SJSA1 (cell line): ENCODE measurements around the gene NUP37. TPM values are rescaled to one million over a fixed set of nuclear protein-coding genes. Genes with fewer than 3 reads are reported as not detected.

Source experiments
- DNase-seq, 2 experiments: peaks; one replicate each; pipeline ENCODE4 v3.0.0-alpha.2; 2015 to 2020; ENCODE audit warnings: low spot score in 2 of 2, low read depth in 1 of 2
- H3K27ac ChIP-seq: fragments of 250-450 bp; sonication (Bioruptor Pico); 2 replicates; pipeline ENCODE4 v1.5.1; 2020; ENCODE audit warnings: mild to moderate bottlenecking, moderate library complexity
- H3K27me3 ChIP-seq: fragments of 250-450 bp; sonication (Bioruptor Pico); replicated peaks from 2 replicates; pipeline ENCODE4 v1.5.1; 2020; ENCODE audit warnings: mild to moderate bottlenecking, moderate library complexity
- H3K36me3 ChIP-seq: fragments of 250-450 bp; sonication (Bioruptor Pico); 2 replicates; pipeline ENCODE4 v1.5.1; 2020; ENCODE audit warnings: mild to moderate bottlenecking
- H3K4me1 ChIP-seq: fragments of 250-450 bp; sonication (Bioruptor Pico); replicated peaks from 2 replicates; pipeline ENCODE4 v1.6.1; 2021; ENCODE audit warnings: mild to moderate bottlenecking
- H3K4me3 ChIP-seq: fragments of 250-450 bp; sonication (Bioruptor Pico); 2 replicates; pipeline ENCODE4 v1.5.1; 2020; ENCODE audit warnings: mild to moderate bottlenecking
- H3K9me3 ChIP-seq: fragments of 250-450 bp; sonication (Bioruptor Pico); replicated peaks from 2 replicates; pipeline ENCODE4 v1.5.1; 2020; ENCODE audit warnings: mild to moderate bottlenecking
- total RNA-seq: library from RNA; depleted of rRNA; stranded (reverse); fragments of >200 nt; shearing (Covaris generic); gene quantifications from 2 replicates; pipeline ENCODE4 v1.2.3, GENCODE V29; 2014

Gene NUP37
- total RNA-seq, 1 experiment from 2014 or later: 85.3 TPM

DNA sequence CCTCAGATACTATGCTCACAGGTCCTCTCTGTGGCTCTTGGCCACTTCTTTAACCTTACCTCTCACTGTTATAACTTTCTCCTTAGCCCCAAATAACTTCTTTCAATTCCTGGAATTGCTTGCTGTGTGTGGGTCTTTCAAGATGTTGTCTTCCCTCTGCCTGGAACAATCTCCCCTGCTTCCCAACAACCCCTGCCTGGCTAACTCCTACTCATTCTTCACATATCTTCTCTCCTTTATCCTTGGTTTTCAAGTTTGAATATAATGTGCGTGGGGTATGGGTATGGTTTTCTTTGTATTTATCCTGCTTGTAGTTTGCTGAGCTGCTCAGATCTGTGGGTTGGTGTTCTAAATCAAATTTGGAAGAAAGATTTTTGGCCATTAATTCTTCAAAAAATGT lies 55.4 kb downstream of the NUP37 start:
- Histone ChIP-seq H3K36me3 (peaks cover 8% of the 10 kb centered on the region; the same call in 1 of the 2 replicates), H3K27ac (no peak overlapping the region), H3K9me3 (no peaks in the 10 kb centered on the region), H3K27me3 (no peaks in the 10 kb centered on the region), H3K4me1 (peaks cover 9% of the 10 kb centered on the region), H3K4me3 (no peak overlapping the region)
- DNase-seq: no peak

DNA sequence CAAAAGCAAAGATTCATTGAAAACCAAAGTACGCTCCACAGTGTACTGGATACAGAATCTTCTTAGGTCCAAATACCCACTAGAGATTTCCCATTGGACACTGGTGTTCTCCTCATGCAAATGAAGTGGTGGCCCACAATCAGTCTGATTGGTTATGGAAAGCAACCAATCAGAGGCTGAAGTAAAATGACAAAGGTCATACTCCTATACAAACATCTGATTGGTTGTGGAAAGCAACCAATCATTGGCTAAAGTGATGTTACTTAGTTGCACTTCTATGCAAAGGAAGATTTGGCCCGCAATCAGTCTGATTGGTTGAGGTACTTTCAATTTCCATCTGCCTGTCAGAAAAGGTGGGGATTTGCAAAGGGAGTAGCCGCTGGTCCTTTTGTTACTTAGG lies 56.8 kb downstream of the NUP37 start:
- peaks cover 17% of the 10 kb centered on the region for H3K36me3 ChIP-seq
- no peak overlapping the region for H3K4me3 ChIP-seq
- DNase-seq: no peak
- H3K27ac ChIP-seq: no peak overlapping the region
- no peaks in the 10 kb centered on the region for H3K9me3 ChIP-seq
- peaks cover 9% of the 10 kb centered on the region for H3K4me1 ChIP-seq
- H3K27me3 ChIP-seq: no peaks in the 10 kb centered on the region

DNA sequence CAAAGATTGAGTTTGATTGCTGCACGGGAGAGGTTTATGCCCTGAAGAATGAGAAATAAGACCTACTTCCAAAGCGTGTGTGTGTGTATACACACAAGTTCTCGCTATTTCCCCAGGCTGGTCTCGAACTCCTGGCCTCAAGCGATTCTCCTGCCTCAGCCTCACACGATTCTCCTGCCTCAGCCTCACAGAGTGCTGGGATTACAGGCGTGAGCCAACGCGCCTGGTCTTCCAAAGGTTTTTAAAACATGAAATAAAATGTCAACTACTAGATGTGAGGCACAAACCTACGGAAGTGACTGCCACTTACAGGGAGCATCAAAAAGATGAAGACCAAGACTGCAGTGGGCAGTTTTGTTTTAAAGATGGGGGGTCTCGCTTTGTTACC lies 57.5 kb downstream of the NUP37 start:
- H3K4me1 ChIP-seq: peaks cover 9% of the 10 kb centered on the region
- no peak overlapping the region; the same call in 1 of the 2 replicates for H3K27ac ChIP-seq
- H3K27me3 ChIP-seq: no peaks in the 10 kb centered on the region
- H3K9me3 ChIP-seq: no peaks in the 10 kb centered on the region
- DNase-seq: no peak
- H3K36me3 ChIP-seq: peaks cover 17% of the 10 kb centered on the region
- H3K4me3 ChIP-seq: peak overlapping the region; percentile 72

DNA sequence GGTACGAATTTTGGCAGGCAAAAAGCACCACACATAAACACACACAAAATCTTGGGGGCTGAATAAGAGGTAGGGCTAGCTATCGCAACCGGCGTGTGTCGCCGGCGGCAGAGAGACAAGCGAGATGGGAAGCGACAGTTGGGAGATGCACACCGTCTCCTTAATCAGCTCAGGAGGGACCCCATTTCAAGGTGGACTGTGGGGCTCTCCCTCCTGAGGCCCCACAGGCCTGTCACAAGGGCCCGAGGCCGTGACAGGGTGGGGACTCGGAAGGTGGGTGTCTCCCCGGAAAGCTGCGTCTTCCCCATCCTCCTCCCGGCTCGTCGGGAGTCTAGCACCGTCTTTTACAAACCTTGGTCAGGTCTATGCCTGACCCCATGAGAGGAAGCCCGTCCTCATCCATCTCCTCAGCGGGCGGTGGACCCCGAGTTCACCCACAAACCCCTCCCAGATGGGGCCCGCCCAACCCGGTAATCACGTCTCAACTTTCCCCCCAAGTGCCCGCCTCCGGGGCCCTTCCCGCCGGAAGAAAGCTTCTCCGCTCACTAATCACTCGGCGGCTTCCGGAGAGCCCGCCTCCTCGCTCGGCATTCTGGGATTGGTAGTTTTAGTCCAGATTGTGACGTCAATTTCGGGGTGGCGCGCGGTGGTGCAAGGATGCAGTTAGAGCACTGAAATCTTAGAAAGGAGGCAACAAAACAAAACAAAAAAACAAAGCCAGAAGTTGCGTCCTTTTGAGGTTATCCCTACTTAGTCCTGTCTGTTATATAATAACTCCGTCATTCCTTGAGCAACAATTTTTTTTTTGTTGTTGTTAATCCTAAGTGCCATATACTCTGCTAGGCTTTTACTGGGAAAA lies 58.1 kb downstream of the NUP37 start, which contains the start of gene WASHC3:
Gene WASHC3, minus strand, starts transcription at position 432 of the 859 bp plus-strand sequence. Its CDS starts 29 bp downstream, at position 403.
- H3K36me3 ChIP-seq: peaks cover 21% of the 10 kb centered on the region
- H3K4me3 ChIP-seq: peak within 1 kb of the TSS; percentile 72
- H3K9me3 ChIP-seq: no peaks in the 10 kb centered on the region
- H3K27me3 ChIP-seq: no peaks in the 10 kb centered on the region
- peak within 1 kb of the TSS; percentile 67 for H3K27ac ChIP-seq
- peak; percentile 85 to 93 for DNase-seq
- peaks cover 9% of the 10 kb centered on the region for H3K4me1 ChIP-seq

DNA sequence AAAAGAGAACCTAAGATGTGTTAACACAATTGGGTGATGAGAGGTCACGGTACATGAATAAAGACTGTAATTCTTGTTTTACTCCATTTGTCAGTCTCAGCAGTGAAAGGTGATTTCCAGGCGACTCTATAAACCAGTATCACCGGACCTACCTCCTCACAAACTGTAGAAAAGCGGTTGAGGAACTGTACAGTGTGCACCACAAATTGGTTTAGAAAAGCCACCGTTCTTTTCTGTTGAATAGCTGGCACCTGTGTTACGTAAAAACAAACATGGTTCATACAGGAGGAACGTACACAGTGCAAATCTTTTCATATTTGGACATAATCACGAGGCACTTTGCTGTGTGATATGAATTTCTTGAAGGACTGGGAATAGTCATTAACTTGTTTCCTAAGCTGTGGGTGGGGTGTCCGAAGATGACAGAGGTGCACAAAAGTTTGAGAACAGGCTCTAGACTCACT lies 58.8 kb downstream of the NUP37 start:
- H3K9me3 ChIP-seq: no peaks in the 10 kb centered on the region
- H3K36me3 ChIP-seq: peaks cover 24% of the 10 kb centered on the region
- DNase-seq: no peak
- H3K27ac ChIP-seq: peak overlapping the region; percentile 67
- no peaks in the 10 kb centered on the region for H3K27me3 ChIP-seq
- H3K4me1 ChIP-seq: peaks cover 9% of the 10 kb centered on the region
- peak overlapping the region; percentile 72 for H3K4me3 ChIP-seq

GRCh38 chr12:102059343-102059742 lies 60.6 kb downstream of the NUP37 start:
- H3K27me3 ChIP-seq: no peaks in the 10 kb centered on the region
- no peak overlapping the region for H3K4me3 ChIP-seq
- H3K36me3 ChIP-seq: peaks cover 31% of the 10 kb centered on the region
- H3K27ac ChIP-seq: no peak overlapping the region
- peaks cover 9% of the 10 kb centered on the region for H3K4me1 ChIP-seq
- no peak for DNase-seq
- no peaks in the 10 kb centered on the region for H3K9me3 ChIP-seq

GRCh38 chr12:102054345-102054744 lies 65.6 kb downstream of the NUP37 start:
- Histone ChIP-seq H3K9me3 (no peaks in the 10 kb centered on the region), H3K27me3 (no peaks in the 10 kb centered on the region), H3K4me1 (peaks cover 11% of the 10 kb centered on the region), H3K4me3 (no peak overlapping the region), H3K27ac (no peak overlapping the region), H3K36me3 (peaks cover 37% of the 10 kb centered on the region)
- DNase-seq: no peak

DNA sequence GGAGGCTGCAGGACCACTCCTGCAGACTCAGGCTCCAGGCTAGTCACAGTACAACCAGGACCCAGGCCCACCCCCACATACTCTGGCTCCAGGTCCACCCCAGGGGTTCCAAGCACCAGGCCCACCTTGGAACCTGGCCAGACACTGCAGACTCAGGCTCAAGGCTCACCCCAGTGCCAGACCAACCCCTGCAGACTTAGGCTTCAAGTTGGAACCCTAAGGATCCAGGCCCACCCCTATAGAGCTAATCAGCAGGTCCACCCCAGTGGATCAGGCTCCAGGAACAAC lies 66.9 kb downstream of the NUP37 start:
- Histone ChIP-seq H3K36me3 (peaks cover 36% of the 10 kb centered on the region), H3K27me3 (no peaks in the 10 kb centered on the region), H3K9me3 (no peaks in the 10 kb centered on the region), H3K27ac (no peak overlapping the region), H3K4me1 (peaks cover 11% of the 10 kb centered on the region), H3K4me3 (no peak overlapping the region)
- DNase-seq: peak in 1 of 2 experiments; percentile 45

- DNase-seq: peak in 1 of 2 experiments; percentile 7
- Histone ChIP-seq H3K9me3 (no peaks in the 10 kb centered on the region), H3K27me3 (no peaks in the 10 kb centered on the region), H3K36me3 (peaks cover 39% of the 10 kb centered on the region), H3K4me3 (no peak overlapping the region), H3K4me1 (peaks cover 11% of the 10 kb centered on the region), H3K27ac (no peak overlapping the region)
Measured at GRCh38 chr12:102052192-102053061, 67.5 kb downstream of the NUP37 start.

- Histone ChIP-seq H3K36me3 (peaks cover 33% of the 10 kb centered on the region), H3K9me3 (no peaks in the 10 kb centered on the region), H3K27ac (no peak overlapping the region), H3K27me3 (no peaks in the 10 kb centered on the region), H3K4me3 (no peak overlapping the region), H3K4me1 (peaks cover 11% of the 10 kb centered on the region)
- DNase-seq: no peak
Measured at GRCh38 chr12:102051431-102051965, 68.4 kb downstream of the NUP37 start.

- Histone ChIP-seq H3K27me3 (no peaks in the 10 kb centered on the region), H3K27ac (no peak overlapping the region), H3K4me1 (peaks cover 11% of the 10 kb centered on the region), H3K4me3 (no peak overlapping the region), H3K9me3 (no peaks in the 10 kb centered on the region), H3K36me3 (peaks cover 34% of the 10 kb centered on the region)
- DNase-seq: no peak
Measured at GRCh38 chr12:102050660-102051430, 69.1 kb downstream of the NUP37 start.

DNA sequence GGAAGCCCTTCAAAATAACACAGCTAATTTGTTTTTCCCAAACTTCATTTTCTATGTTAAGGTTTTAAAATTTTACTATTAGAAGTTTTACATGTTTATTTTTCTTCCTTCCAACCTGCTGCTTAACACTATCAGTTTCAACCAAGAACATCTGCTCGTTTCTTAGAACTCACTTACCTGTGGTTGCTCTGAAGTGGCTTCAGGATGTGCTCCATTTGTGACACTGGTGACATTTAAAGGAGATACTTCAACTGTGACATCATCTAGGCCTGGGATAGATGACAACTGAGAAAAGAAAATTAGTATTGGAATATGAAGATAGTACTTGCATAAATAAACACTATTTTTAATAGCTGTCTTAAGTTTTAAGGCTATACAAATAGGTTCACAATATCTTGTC lies 76.0 kb downstream of the NUP37 start:
- DNase-seq: no peak
- H3K4me1 ChIP-seq: no peaks in the 10 kb centered on the region
- no peak overlapping the region for H3K27ac ChIP-seq
- H3K36me3 ChIP-seq: peaks cover 23% of the 10 kb centered on the region
- H3K27me3 ChIP-seq: no peaks in the 10 kb centered on the region
- no peaks in the 10 kb centered on the region for H3K9me3 ChIP-seq
- no peak overlapping the region for H3K4me3 ChIP-seq
